Fibroblast of lung (primary cell): ENCODE measurements around the gene BBOF1.

Source experiments
- EZH2 ChIP-seq: IDR thresholded peaks from 2 replicates; pipeline ENCODE4 v1.5.1; 2012; ENCODE audit warnings: low read length, control low read depth, mild to moderate bottlenecking; ENCODE audit errors: missing control alignments
- TF ChIP-seq, protein P1 (sequence below), 2 donors: IDR thresholded peaks in 1 of 2; conservative IDR thresholded peaks in 1 of 2; 1 replicate in 1 of 2; 2 replicates in 1 of 2; pipeline ENCODE4 v1.5.1; 2011 to 2012; ENCODE audit warnings: low read length in 2 of 2, control low read depth in 1 of 2, inconsistent platforms in 1 of 2, low read depth in 1 of 2, mild to moderate bottlenecking in 1 of 2

GRCh38 chr14:73991092-73991491 lies 28.1 kb upstream of the BBOF1 start:
- TF ChIP-seq, protein P1, sequence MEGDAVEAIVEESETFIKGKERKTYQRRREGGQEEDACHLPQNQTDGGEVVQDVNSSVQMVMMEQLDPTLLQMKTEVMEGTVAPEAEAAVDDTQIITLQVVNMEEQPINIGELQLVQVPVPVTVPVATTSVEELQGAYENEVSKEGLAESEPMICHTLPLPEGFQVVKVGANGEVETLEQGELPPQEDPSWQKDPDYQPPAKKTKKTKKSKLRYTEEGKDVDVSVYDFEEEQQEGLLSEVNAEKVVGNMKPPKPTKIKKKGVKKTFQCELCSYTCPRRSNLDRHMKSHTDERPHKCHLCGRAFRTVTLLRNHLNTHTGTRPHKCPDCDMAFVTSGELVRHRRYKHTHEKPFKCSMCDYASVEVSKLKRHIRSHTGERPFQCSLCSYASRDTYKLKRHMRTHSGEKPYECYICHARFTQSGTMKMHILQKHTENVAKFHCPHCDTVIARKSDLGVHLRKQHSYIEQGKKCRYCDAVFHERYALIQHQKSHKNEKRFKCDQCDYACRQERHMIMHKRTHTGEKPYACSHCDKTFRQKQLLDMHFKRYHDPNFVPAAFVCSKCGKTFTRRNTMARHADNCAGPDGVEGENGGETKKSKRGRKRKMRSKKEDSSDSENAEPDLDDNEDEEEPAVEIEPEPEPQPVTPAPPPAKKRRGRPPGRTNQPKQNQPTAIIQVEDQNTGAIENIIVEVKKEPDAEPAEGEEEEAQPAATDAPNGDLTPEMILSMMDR (conservative IDR thresholded peaks at IDR 0.05 in 1 of 2, IDR thresholded peaks at IDR 0.05 in 1 of 2; ENCODE audit: low read depth in 1 of 2, low read length in 2 of 2) = no peak
- no peak for TF ChIP-seq EZH2
